HFF-Myc (cell line): ENCODE results near the gene KRT10.

Source experiments
- DNase-seq: peaks from one replicate; pipeline ENCODE4 v3.0.0-alpha.2; 2011; ENCODE audit warnings: low read depth; ENCODE audit errors: extremely low read depth
- H3K4me3 ChIP-seq: replicated peaks from 2 replicates; pipeline ENCODE4 v1.5.1; 2011; ENCODE audit warnings: low read depth, mild to moderate bottlenecking, control low read depth, low read length
- CTCF ChIP-seq: IDR thresholded peaks from 2 replicates; pipeline ENCODE4 v1.5.1; 2012; ENCODE audit warnings: mild to moderate bottlenecking, low read depth, low read length, control low read depth; ENCODE audit errors: missing control alignments

Gene KRT10

GRCh38 chr17:40848583-40849235 lies 26.3 kb upstream of the KRT10 start:
- no peak overlapping the region for H3K4me3 ChIP-seq
- TF ChIP-seq CTCF, result no peak
- DNase-seq, result no peak

DNA sequence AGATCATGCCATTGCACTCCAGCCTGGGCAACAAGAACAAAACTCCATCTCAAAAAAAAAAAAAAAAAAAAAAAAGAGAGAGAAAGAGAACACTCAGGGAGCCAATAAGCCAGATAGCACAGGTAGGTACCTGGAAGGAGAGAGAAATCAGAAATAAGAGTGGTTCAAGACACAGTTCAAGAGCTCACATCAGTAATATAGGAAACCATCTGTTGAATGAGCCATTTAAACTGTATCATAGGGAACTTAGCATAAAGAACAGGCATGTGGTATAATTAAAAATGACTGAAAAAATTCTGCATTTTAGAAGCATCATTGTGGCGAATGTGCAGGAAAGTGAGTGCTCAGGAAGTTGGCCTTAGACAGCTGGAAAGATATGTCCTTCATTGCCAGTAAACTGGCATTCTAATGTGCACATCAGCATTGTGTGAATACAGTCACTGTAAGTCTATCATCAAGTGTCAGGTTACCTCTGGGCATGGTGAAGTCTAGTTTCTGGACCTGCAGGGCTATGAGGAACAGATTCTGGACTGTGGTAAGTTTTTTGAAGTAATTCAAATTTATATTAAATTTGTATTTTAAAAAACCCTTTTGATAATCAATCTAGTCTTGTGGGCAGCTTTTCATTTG lies 24.2 kb upstream of the KRT10 start:
- H3K4me3 ChIP-seq, result no peak overlapping the region
- no peak for TF ChIP-seq CTCF
- DNase-seq, result no peak

GRCh38 chr17:40844671-40845107 lies 22.3 kb upstream of the KRT10 start:
- no peak for TF ChIP-seq CTCF
- H3K4me3 ChIP-seq, result no peak overlapping the region
- no peak for DNase-seq

- no peak for DNase-seq
- TF ChIP-seq CTCF, result no peak
- H3K4me3 ChIP-seq, result no peak overlapping the region
Observed at GRCh38 chr17:40843242-40843641, 20.8 kb upstream of the KRT10 start.

GRCh38 chr17:40841246-40841645 lies 18.8 kb upstream of the KRT10 start:
- no peak for TF ChIP-seq CTCF
- H3K4me3 ChIP-seq, result no peak overlapping the region
- no peak for DNase-seq

DNA sequence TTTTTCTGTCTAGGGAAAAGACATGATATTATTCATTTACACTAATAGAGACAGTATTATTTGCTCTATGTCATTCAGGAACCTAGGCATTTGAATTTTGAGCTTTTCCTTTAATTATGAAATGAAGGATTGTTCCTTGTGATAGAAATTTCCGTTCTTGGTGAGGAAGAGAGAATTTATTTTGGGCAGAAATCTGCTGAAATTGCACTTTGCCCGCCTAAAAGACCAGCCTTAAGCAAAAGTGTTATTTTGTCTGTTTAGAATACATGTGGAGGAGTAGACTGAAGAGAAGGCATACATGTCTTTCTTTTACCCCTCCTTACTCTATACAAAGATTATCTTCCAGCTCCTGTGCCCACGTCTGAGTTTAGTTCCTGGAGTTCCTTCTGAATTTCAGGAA lies 16.8 kb upstream of the KRT10 start:
- TF ChIP-seq CTCF, result no peak
- DNase-seq, result no peak
- H3K4me3 ChIP-seq, result no peak overlapping the region

- no peak for DNase-seq
- H3K4me3 ChIP-seq, result no peak overlapping the region
- no peak for TF ChIP-seq CTCF
Observed at GRCh38 chr17:40836020-40836419, 13.6 kb upstream of the KRT10 start.
